ENCODE measurements around the gene SMIM44. TPM values are rescaled to one million over a fixed set of nuclear protein-coding genes. Genes with fewer than 3 reads are reported as not detected.

The SMIM44 gene
- total and polyA plus RNA-seq, 2 donors (not counting 1 experiment from before 2014, with no cell fraction given): not detected

DNA sequence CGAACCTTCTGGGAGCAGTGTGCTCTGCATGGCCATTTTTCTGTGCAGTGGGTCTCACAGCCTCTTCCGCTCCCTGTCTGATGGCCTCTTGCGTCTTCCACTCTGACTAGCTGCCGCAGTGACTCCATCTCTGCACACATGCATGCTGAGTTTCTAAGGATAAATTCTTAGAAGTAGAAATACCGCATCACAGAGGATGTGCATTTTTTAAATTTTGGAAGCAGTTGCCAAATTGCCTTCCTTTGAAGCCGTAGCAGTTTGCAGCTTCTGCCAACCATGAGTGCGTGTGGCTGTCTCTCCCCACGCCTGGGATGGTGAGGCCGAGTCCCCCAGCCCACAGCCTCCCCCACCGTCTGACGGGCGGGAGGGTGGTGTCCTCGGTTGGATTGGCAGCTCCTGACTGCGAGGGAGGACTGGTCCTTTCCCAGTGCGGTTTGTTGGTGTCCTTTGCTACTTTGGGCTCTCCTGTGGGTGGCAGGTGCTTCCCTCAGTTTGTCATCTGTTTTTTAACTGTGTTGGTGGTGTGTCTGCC lies 32.7 kb upstream of the SMIM44 start:
- H3K79me2 ChIP-seq (ENCODE audit: control insufficient read depth, insufficient read depth, low read length): peaks cover 89% of the 10 kb centered on the region
- no peak overlapping the region for H3K4me3 ChIP-seq (replicated peaks in 1 of 4; ENCODE audit: control extremely low read depth in 1 of 4, insufficient read depth in 1 of 4, low read depth in 3 of 4, low read length in 4 of 4)
- no peak overlapping the region for H3K9ac ChIP-seq (ENCODE audit: insufficient read depth, low read length)
- H3K27me3 ChIP-seq (ENCODE audit: control insufficient read depth, insufficient read depth, low read length): no peaks in the 10 kb centered on the region
- peaks cover 14% of the 10 kb centered on the region for H3K36me3 ChIP-seq (ENCODE audit: control insufficient read depth, insufficient read depth, low read length)
- peaks cover 18% of the 10 kb centered on the region for H3K4me1 ChIP-seq (ENCODE audit: control insufficient read depth, extremely low read depth, insufficient read depth, low read length)
- no peak overlapping the region for H2AFZ ChIP-seq (ENCODE audit: low read length)
- H3K4me2 ChIP-seq (ENCODE audit: extremely low read depth, insufficient read depth, low read length): peak overlapping the region; percentile 58
- no peak overlapping the region for H3K27ac ChIP-seq (ENCODE audit: insufficient read depth, low read length)
- no peaks in the 10 kb centered on the region for H4K20me1 ChIP-seq (ENCODE audit: control insufficient read depth, extremely low read depth, insufficient read depth, low read length)
- TF ChIP-seq, protein P1, sequence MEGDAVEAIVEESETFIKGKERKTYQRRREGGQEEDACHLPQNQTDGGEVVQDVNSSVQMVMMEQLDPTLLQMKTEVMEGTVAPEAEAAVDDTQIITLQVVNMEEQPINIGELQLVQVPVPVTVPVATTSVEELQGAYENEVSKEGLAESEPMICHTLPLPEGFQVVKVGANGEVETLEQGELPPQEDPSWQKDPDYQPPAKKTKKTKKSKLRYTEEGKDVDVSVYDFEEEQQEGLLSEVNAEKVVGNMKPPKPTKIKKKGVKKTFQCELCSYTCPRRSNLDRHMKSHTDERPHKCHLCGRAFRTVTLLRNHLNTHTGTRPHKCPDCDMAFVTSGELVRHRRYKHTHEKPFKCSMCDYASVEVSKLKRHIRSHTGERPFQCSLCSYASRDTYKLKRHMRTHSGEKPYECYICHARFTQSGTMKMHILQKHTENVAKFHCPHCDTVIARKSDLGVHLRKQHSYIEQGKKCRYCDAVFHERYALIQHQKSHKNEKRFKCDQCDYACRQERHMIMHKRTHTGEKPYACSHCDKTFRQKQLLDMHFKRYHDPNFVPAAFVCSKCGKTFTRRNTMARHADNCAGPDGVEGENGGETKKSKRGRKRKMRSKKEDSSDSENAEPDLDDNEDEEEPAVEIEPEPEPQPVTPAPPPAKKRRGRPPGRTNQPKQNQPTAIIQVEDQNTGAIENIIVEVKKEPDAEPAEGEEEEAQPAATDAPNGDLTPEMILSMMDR (conservative IDR thresholded peaks at IDR 0.05 in 1 of 2, IDR thresholded peaks at IDR 0.05 in 1 of 2; ENCODE audit: low read depth in 1 of 2, low read length in 2 of 2): no peak
- TF ChIP-seq EZH2 (IDR thresholded peaks at IDR 0.05; ENCODE audit: low read length, missing control alignments): no peak
- DNase-seq (ENCODE audit: low read depth in 2 of 2): peak; percentile 43 to 60
- H3K9me3 ChIP-seq (ENCODE audit: control insufficient read depth, insufficient read depth, low read depth, low read length): no peaks in the 10 kb centered on the region

DNA sequence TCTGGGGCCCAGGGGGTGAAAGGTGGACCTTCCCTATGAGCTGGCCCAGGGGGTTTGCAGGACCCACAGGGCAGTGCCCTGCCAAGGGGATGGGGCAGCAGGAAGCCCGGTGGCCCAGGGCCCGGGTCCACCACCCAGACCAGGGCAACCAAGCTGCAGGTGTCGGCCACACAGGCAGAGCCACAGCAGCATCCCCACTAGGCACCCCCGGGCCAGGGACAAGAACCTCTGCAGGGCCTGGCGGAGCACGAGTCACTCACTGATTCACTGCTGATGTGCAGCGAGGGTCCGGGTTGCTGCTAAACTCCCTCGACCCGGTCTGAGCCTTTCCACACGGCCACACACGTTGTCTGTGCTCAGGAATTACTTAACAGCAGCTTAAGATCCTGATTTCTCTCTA lies 31.7 kb upstream of the SMIM44 start:
- H3K27ac ChIP-seq (ENCODE audit: insufficient read depth, low read length): no peak overlapping the region
- H3K9me3 ChIP-seq (ENCODE audit: control insufficient read depth, insufficient read depth, low read depth, low read length): no peaks in the 10 kb centered on the region
- H3K79me2 ChIP-seq (ENCODE audit: control insufficient read depth, insufficient read depth, low read length): peaks cover 89% of the 10 kb centered on the region
- no peaks in the 10 kb centered on the region for H4K20me1 ChIP-seq (ENCODE audit: control insufficient read depth, extremely low read depth, insufficient read depth, low read length)
- DNase-seq (ENCODE audit: low read depth in 2 of 2): no peak
- no peak overlapping the region for H3K4me3 ChIP-seq (replicated peaks in 1 of 4; ENCODE audit: control extremely low read depth in 1 of 4, insufficient read depth in 1 of 4, low read depth in 3 of 4, low read length in 4 of 4)
- H2AFZ ChIP-seq (ENCODE audit: low read length): no peak overlapping the region
- no peak overlapping the region for H3K9ac ChIP-seq (ENCODE audit: insufficient read depth, low read length)
- H3K4me2 ChIP-seq (ENCODE audit: extremely low read depth, insufficient read depth, low read length): no peak overlapping the region
- no peak for TF ChIP-seq EZH2 (IDR thresholded peaks at IDR 0.05; ENCODE audit: low read length, missing control alignments)
- TF ChIP-seq, protein P1 (conservative IDR thresholded peaks at IDR 0.05 in 1 of 2, IDR thresholded peaks at IDR 0.05 in 1 of 2; ENCODE audit: low read depth in 1 of 2, low read length in 2 of 2): no peak
- peaks cover 18% of the 10 kb centered on the region for H3K4me1 ChIP-seq (ENCODE audit: control insufficient read depth, extremely low read depth, insufficient read depth, low read length)
- H3K27me3 ChIP-seq (ENCODE audit: control insufficient read depth, insufficient read depth, low read length): no peaks in the 10 kb centered on the region
- H3K36me3 ChIP-seq (ENCODE audit: control insufficient read depth, insufficient read depth, low read length): peaks cover 13% of the 10 kb centered on the region

DNA sequence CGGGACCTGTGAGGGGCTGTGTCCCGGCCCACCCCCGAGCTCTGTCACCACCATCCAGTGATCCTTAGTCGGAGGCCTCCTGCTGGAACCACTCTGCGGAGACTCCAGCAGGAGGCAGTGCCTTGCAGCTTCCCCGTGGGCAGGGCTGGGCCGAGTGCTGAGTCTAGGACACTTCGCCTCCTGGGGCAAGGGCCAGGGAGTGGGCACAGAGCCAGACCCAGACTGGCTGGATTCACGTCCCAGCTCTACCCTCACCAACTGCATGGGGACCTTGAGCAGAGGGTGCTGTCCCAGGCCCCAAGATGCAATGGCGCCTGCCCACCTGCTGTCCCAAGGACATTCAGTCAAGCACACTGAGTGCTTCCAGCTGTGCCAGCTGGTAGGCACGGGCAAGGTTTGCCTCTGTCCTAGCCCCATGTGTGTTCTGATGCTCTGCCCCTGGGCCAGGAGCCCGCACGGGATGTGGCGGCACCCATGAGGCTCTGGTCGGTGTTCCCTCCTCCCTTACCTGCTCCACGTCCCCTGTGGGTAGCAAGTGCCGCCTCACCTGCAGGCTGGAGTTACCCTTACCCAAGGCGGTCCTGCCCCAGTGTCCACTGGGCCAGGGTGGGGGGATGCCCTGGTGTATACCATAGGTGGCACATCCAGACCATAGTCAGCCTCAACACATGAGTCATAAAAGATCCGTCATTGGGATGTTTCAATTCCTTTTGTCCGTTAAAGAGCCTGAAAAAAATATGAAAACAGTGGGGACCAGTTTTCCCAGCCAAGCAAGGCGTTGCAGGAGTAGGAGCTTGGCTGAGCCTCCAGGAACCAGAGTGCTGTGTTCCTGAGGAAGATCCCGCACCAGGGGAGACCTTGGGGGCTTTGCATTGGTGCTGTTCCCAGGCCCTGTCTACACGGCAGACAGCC lies 30.2 kb upstream of the SMIM44 start:
- DNase-seq (ENCODE audit: low read depth in 2 of 2): no peak
- no peak overlapping the region for H3K4me2 ChIP-seq (ENCODE audit: extremely low read depth, insufficient read depth, low read length)
- peaks cover 89% of the 10 kb centered on the region for H3K79me2 ChIP-seq (ENCODE audit: control insufficient read depth, insufficient read depth, low read length)
- H2AFZ ChIP-seq (ENCODE audit: low read length): no peak overlapping the region
- no peak overlapping the region for H3K4me3 ChIP-seq (replicated peaks in 1 of 4; ENCODE audit: control extremely low read depth in 1 of 4, insufficient read depth in 1 of 4, low read depth in 3 of 4, low read length in 4 of 4)
- H3K9ac ChIP-seq (ENCODE audit: insufficient read depth, low read length): no peak overlapping the region
- H3K36me3 ChIP-seq (ENCODE audit: control insufficient read depth, insufficient read depth, low read length): peaks cover 17% of the 10 kb centered on the region
- H4K20me1 ChIP-seq (ENCODE audit: control insufficient read depth, extremely low read depth, insufficient read depth, low read length): no peaks in the 10 kb centered on the region
- no peaks in the 10 kb centered on the region for H3K27me3 ChIP-seq (ENCODE audit: control insufficient read depth, insufficient read depth, low read length)
- no peak overlapping the region for H3K27ac ChIP-seq (ENCODE audit: insufficient read depth, low read length)
- peaks cover 18% of the 10 kb centered on the region for H3K4me1 ChIP-seq (ENCODE audit: control insufficient read depth, extremely low read depth, insufficient read depth, low read length)
- TF ChIP-seq, protein P1 (conservative IDR thresholded peaks at IDR 0.05 in 1 of 2, IDR thresholded peaks at IDR 0.05 in 1 of 2; ENCODE audit: low read depth in 1 of 2, low read length in 2 of 2): no peak
- no peak for TF ChIP-seq EZH2 (IDR thresholded peaks at IDR 0.05; ENCODE audit: low read length, missing control alignments)
- no peaks in the 10 kb centered on the region for H3K9me3 ChIP-seq (ENCODE audit: control insufficient read depth, insufficient read depth, low read depth, low read length)
